ENCODE results near the gene NEURL1B.
A peak's percentile ranks its signal among the peaks of the same experiment; 100 is the strongest.

DNA sequence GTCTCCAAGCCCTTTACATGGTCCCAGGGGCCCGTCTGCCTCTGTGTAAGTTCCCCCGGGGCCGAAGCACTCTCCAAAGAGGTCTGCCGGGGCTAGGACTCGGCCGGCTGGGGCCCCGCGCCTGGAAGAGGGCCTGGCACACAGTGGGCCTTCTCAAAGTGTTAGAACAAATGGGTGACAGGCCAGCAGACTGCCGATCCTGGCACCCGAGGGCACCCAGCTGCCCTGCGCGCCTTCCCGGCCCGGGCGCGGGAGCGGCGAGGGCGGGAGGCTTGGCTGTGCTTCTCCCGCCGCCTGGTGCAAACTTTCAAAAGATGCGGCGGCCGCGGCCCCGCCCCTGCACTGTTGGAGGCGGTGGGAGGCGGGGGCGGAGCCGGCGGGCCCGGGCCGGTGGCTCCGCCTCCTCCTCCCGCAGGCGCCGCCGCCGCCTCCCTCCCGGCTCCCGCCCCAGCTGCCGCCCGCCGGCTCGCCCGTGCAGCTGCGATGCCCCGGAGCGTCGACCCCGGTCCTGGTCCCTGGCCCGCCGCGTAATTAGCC is at the start of gene NEURL1B:
- TF ChIP-seq POLR2AphosphoS5 (IDR thresholded peaks at IDR 0.05; ENCODE audit: borderline replicate concordance, low read depth, low read length) (0 out of 2 replicates have a peak, but pooled peaks have one; percentile 52), EZH2 (IDR thresholded peaks at IDR 0.05) (no peak)

Measured in SK-N-MC (cell line).